ENCODE data around the gene HOXA10. TPM values are rescaled to one million over a fixed set of nuclear protein-coding genes. Genes with fewer than 3 reads are reported as not detected.

Gene HOXA10
- total RNA-seq, 3 donors from 2014 or later: 2.3 to 21.1 (median 5.2) TPM

- Histone ChIP-seq H3K4me3 (no peak overlapping the region), H3K9me3 (no peaks in the 10 kb centered on the region), H3K27me3 (no peaks in the 10 kb centered on the region), H3K27ac (peak overlapping the region; percentile 95 to 98), H3K4me1 (peaks cover 0 to 7% of the 10 kb centered on the region in 2 donors), H3K36me3 (no peaks in the 10 kb centered on the region)
- intact Hi-C loops (cut with DNase I; ENCODE audit: low total_unique reads): no loop called here
- TF ChIP-seq CTCF (IDR thresholded peaks at IDR 0.05): no peak
- TF ChIP-seq POLR2AphosphoS5 (IDR thresholded peaks at IDR 0.05): no peak
- no peak for TF ChIP-seq POLR2A (IDR thresholded peaks at IDR 0.05)
- peak in 1 of 2 donors; percentile 12 for DNase-seq (ENCODE audit: low spot score in 2 of 2)
Measured at GRCh38 chr7:27125986-27126394, 48.1 kb downstream of the HOXA10 start.

- Histone ChIP-seq H3K9me3 (no peaks in the 10 kb centered on the region), H3K4me3 (peak overlapping the region in 1 of 3 donors; percentile 45), H3K4me1 (peaks cover 0 to 7% of the 10 kb centered on the region in 2 donors), H3K27me3 (no peaks in the 10 kb centered on the region), H3K36me3 (no peaks in the 10 kb centered on the region), H3K27ac (peak overlapping the region; percentile 95 to 98)
- no peak for TF ChIP-seq POLR2A (IDR thresholded peaks at IDR 0.05)
- TF ChIP-seq CTCF (IDR thresholded peaks at IDR 0.05): no peak
- no peak for TF ChIP-seq POLR2AphosphoS5 (IDR thresholded peaks at IDR 0.05)
- intact Hi-C loops (cut with DNase I; ENCODE audit: low total_unique reads): no loop called here
- DNase-seq (ENCODE audit: low spot score in 2 of 2): peak in 1 of 2 donors; percentile 13
Measured at GRCh38 chr7:27124902-27125689, 49.0 kb downstream of the HOXA10 start.

- DNase-seq (ENCODE audit: low spot score in 2 of 2): peak in 1 of 2 donors; percentile 20
Measured at GRCh38 chr7:27124096-27124901, 49.8 kb downstream of the HOXA10 start.

GRCh38 chr7:27123477-27124053 is 50.6 kb downstream of the HOXA10 start:
- peak in 1 of 2 donors; percentile 12 for DNase-seq (ENCODE audit: low spot score in 2 of 2)
- peak overlapping the region in 2 of 3 donors; percentile 45 to 64 for H3K4me3 ChIP-seq
- H3K36me3 ChIP-seq: no peaks in the 10 kb centered on the region
- peaks cover 0 to 7% of the 10 kb centered on the region in 2 donors for H3K4me1 ChIP-seq
- intact Hi-C loops (cut with DNase I; ENCODE audit: low total_unique reads): no loop called here
- TF ChIP-seq CTCF (IDR thresholded peaks at IDR 0.05): no peak
- no peak for TF ChIP-seq POLR2AphosphoS5 (IDR thresholded peaks at IDR 0.05)
- TF ChIP-seq POLR2A (IDR thresholded peaks at IDR 0.05): no peak
- H3K27ac ChIP-seq: peak overlapping the region; percentile 95 to 98
- no peaks in the 10 kb centered on the region for H3K9me3 ChIP-seq
- H3K27me3 ChIP-seq: no peaks in the 10 kb centered on the region

More at GRCh38 chr7:27124096-27124901, 49.8 kb downstream of the HOXA10 start:
- H3K4me1 ChIP-seq: peaks cover 0 to 7% of the 10 kb centered on the region in 2 donors
- no peak for TF ChIP-seq CTCF (IDR thresholded peaks at IDR 0.05)
- TF ChIP-seq POLR2A (IDR thresholded peaks at IDR 0.05): no peak
- TF ChIP-seq POLR2AphosphoS5 (IDR thresholded peaks at IDR 0.05): no peak
- no peaks in the 10 kb centered on the region for H3K36me3 ChIP-seq
- no peaks in the 10 kb centered on the region for H3K27me3 ChIP-seq
- intact Hi-C loops (cut with DNase I; ENCODE audit: low total_unique reads): no loop called here
- H3K4me3 ChIP-seq: peak overlapping the region in 2 of 3 donors; percentile 45 to 64
- no peaks in the 10 kb centered on the region for H3K9me3 ChIP-seq
- H3K27ac ChIP-seq: peak overlapping the region; percentile 95 to 98

All from breast epithelium (tissue), 4 donors.